HG02840 (cell line): Measurements from ENCODE around the gene ANKRD10.
A peak's percentile ranks its signal among the peaks of the same experiment; 100 is the strongest.

Source experiments
- ATAC-seq: cut with Tn5 transposase; IDR thresholded peaks from one replicate; pipeline ENCODE4 v1.9.1; 2021; ENCODE audit warnings: mild to moderate bottlenecking, moderate library complexity, moderate number of reproducible peaks; ENCODE audit not compliant: unreplicated experiment, low FRiP score

ANKRD10 gene

DNA sequence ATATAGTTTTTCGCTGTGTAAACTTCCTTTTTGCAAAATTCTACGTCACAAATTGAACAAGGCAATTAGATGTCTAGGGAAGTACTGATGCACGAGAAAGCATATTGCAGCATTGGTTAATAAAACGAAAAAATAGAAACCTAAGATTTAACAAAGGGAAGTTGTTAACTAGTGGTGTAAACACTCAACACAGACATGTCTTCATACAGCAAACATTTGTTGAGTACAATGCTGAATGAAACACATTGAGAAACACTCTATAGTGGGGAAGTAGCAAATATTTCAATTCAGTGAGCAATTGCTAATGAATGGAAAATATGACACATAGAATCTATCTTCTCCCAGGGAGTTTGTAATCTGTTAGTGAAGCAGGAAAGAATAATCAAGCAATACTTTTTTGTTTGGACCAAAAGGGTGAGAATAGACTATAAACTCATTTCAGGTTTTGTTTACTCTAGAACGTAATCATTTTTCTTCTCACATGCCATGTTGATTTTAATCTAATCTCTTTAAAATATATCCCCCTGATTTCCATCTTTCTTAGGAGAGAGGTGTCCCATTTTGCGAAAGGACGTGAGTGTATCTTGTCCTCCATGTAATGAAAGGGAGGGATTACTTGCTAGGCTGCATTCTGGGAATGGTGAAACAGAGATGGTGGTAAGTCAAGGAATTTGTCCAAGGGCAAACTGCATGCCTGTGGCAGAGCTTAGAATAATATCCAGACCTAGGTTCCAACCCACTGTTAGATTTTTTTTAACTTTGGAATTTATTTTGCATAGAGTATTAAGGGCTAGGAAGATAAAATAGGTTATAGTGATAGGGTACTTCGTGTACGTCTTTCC lies 1.7 kb upstream of the ANKRD10 start:
- ATAC-seq: no peak

GRCh38 chr13:110915874-110916206 lies 971 bp upstream of the ANKRD10 start:
- ATAC-seq: no peak

- ATAC-seq: peak; percentile 42
Observed at GRCh38 chr13:110914331-110915056, 375 bp downstream of the ANKRD10 start.

DNA sequence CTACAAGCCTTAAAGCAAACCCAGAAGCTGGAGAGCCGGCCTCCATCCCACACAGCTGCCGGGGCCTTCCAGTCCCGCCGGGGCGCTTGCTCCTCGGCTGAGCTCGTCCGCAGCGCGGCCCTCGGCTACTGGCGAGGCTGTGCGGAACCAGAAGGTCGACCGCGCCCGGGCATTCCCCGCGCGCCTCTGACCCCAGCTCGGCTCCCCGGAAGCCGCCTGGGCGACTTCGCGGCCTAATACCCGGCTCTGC lies 863 bp downstream of the ANKRD10 start:
- ATAC-seq: no peak

DNA sequence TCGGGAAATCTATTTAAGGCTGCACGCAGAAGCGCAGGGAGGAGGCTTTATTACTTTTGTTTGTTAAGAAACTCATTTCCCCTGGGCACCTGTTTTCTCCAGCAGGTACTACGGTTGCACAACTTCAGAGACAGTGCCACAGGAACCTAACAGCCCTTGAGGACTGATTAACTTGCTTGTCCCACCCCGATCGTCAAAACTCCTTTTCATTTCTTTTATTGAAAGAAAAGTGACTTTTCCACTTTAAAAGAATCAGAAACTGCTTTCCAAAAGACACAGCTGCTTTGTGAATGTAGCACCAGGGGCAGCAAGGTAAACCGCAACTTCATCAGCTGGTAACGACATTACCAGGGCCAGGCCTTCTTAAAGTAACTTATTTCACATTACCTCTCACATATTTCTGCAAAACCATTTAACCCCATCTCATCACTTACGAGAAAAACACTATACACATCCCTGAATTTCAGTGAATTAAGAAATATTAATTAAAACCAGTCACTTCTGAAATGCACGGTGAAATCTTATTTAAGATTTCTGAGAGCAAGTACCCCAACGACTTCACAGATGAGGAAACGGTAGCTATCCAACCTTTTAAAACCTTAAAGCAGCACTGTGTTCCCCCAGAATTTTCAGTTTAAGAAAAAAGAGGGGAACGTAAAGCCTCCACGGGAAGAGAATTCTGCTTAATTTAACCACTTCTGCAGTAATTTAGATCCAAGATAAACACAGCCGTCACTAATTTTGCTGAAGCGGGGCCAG lies 1.4 kb downstream of the ANKRD10 start:
- no peak for ATAC-seq

- no peak for ATAC-seq
Observed at GRCh38 chr13:110912651-110913051, 2.2 kb downstream of the ANKRD10 start.

- no peak for ATAC-seq
Observed at GRCh38 chr13:110911880-110912279, 3.0 kb downstream of the ANKRD10 start.

GRCh38 chr13:110910013-110910890 lies 4.6 kb downstream of the ANKRD10 start:
- no peak for ATAC-seq

DNA sequence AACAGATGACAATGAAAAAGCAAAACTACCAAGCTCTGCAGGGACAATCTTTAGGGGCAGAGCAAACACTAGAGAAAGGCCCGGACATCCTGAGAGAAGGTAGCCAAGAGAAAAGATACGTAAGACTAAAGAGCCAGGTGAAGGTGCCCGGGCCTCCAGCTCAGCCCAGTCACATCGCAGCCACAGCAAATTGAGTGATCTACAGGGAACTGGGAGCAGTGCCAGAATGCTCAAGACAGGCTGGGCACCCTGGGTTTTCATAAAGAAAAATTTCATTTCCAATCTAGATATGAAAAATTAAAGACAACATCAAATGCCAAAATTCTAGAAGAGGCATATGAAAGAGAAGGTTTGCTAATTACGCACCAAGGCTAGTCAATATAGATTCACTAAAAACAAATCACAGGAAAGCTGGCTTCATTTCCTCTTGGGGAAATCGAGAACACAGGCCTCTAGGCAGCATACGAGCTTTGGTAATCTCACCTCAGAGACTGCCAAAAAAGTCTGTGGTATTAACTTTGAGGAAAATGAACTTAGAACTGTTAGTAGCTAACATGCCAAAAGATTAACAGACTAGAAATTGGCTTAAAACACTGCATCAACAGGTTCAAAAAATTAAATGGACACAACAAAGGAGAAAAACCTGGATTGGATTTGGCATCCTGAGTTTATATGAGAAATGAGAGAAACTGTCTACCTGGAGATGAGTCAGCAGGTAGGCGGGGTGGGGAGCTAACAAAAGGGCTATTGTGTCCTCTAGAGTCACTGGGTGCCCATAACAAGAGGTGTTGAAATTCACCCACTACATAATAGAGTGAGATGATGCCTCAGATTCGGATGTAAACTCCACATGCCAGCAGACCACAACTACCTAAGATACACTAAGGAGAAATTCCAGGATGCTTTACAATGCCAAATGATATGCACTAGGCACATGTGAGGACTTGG lies 6.6 kb downstream of the ANKRD10 start:
- no peak for ATAC-seq

DNA sequence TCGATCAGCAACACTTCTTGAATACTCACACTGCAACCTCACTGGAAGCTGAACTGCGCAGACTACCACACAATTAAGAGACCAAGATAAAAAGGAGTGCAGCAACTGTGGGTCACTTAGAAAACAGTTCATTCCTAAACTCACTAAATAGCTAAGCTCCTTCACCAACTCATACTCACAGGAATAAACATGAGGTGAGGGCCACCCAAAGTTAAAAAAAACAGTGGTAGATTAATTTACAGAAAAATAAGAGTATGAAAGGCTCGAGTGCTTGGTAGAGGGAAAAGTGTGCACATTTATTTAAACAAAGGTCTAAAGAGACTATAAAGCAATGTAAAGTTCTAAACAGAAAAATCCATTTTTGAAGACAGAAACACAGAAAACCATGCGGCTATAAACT lies 7.6 kb downstream of the ANKRD10 start:
- no peak for ATAC-seq

GRCh38 chr13:110904748-110905147 lies 10.1 kb downstream of the ANKRD10 start:
- ATAC-seq: no peak

DNA sequence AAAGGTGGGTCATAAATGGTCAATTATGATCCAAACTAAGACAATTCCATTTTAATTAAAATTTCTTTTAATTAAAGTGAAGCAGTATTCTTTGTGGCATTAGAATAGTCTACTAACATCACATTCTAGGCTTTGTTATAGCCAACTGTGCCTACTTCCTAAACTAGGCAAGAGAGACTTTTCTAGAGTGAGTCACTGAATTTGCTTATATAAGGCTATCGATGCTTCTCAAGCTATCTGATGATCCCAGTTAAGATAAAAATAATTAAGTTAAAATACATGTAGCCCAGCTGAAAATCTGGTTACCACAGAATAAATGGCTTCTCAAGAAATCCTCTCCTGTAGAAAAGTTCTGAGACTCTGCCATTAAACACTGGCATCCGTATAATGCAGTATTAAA lies 12.5 kb downstream of the ANKRD10 start:
- no peak for ATAC-seq

DNA sequence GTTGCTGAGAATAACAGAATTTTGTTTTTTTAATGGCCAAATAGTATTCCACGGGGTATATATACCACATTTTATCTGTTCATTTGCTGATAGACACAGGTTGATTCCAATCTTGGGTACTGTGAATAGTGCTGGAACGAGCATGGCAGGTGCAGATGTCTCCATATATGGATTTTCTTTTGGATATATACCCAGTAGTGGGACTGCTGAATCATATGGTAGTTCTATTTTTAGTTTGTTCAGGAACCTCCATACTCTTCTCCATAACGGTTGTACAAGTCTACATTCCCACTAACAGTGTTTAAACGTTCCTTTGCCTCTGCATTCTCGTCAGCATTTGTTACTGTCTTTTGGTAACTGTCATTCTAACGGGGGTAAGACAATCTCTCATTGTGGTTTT lies 17.3 kb downstream of the ANKRD10 start:
- no peak for ATAC-seq

DNA sequence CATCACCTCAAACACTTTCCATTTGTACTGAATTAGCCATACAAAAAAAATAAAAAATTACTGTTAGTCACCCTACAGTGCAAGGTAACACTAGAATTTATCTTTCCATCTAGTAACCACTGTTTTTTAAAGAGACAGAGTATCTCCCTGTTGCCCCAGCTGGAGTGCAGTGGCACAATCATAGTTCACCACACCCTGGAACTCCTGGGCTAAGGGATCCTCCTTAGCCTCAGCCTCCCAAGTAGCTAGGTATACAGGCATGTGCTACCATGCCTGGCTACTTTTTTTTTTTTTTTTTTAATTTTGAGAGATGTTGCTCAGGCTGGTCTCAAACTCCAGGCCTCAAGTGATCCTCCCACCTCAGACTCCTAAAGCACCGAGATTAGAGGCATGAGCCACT lies 17.9 kb downstream of the ANKRD10 start:
- no peak for ATAC-seq

DNA sequence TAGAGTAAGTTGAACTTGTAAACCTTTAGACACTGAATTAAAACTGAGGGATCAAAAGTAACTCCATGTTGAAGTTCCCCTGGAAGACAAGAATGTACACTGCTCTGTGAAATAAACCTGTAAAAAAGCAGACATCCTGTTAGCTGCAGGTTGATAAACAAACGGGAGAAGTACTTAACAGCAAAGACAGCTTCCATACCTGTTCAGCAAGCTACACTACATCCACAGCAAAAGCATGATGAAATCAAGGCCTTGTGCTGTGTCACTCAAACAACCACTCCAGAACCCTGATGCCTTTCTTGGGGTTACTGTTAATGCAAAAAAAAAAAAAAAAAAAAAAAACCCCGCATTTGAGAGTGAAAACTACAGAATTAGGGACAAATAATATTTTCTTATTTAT lies 20.8 kb downstream of the ANKRD10 start:
- no peak for ATAC-seq

DNA sequence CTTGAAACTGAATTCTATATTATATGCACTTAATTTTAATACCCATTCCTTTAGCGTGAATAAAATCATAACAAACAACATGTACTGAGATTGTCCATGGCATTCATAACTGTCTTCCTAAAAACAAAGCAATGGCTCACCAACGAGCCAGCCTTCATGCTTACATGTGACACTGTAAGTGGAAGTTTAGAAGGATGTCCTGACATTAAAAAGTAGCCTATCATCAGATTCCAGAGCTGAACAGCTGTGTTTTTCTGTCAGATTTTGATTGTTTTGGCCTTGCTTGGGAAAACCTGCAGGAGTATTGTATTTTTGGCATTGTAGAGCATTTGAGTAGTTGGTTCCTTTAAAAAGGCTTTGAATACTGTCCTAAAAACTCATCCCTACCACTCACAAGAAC lies 21.3 kb downstream of the ANKRD10 start:
- ATAC-seq: no peak

- ATAC-seq: no peak
Observed at GRCh38 chr13:110890279-110891165, 24.3 kb downstream of the ANKRD10 start.

- no peak for ATAC-seq
Observed at GRCh38 chr13:110888390-110888789, 26.5 kb downstream of the ANKRD10 start.
